Neural crest cell (in vitro differentiated cells): ENCODE measurements around the gene CCDC92. TPM values are rescaled to one million over a fixed set of nuclear protein-coding genes. Genes with fewer than 3 reads are reported as not detected.

Experiments used
- DNase-seq: peaks from one replicate; pipeline ENCODE4 v3.0.0; 2021; ENCODE audit warnings: low read depth, mixed read lengths, low spot score
- H3K27ac Mint-ChIP-seq: one replicate; pipeline ENCODE4 v1.8.0; 2021; ENCODE audit warnings: mild to moderate bottlenecking, mixed read lengths; ENCODE audit not compliant: unreplicated experiment
- H3K27me3 Mint-ChIP-seq: 2 replicates; pipeline ENCODE4 v1.8.0; 2021; ENCODE audit warnings: low read depth, mild to moderate bottlenecking, mixed read lengths
- H3K36me3 Mint-ChIP-seq: 2 replicates; pipeline ENCODE4 v1.8.0; 2021; ENCODE audit warnings: low read depth, mild to moderate bottlenecking, mixed read lengths
- H3K4me1 Mint-ChIP-seq: 2 replicates; pipeline ENCODE4 v1.8.0; 2021; ENCODE audit warnings: mixed read lengths
- H3K4me3 Mint-ChIP-seq: one replicate; pipeline ENCODE4 v1.8.0; 2021; ENCODE audit warnings: mild to moderate bottlenecking, mixed read lengths
- H3K9me3 Mint-ChIP-seq: 2 replicates; pipeline ENCODE4 v1.8.0; 2021; ENCODE audit warnings: mixed read lengths
- CTCF ChIP-seq: fragments of 200-600 bp; sonication (generic); conservative IDR thresholded peaks from 2 replicates; pipeline ENCODE4 v1.5.0; 2021; ENCODE audit warnings: antibody characterized with exemption, mild to moderate bottlenecking
- total RNA-seq: library from RNA; stranded (reverse); gene quantifications from 2 replicates; pipeline ENCODE4 v1.2.1, GENCODE V29; 2021

CCDC92 gene
- total RNA-seq, 1 donor from 2014 or later: 33.5 TPM

GRCh38 chr12:124018539-124018938, 45.9 kb upstream of the CCDC92 start:
- Mint-ChIP-seq H3K9me3 (no peaks in the 10 kb centered on the region), H3K27ac (no peak overlapping the region), H3K4me3 (no peak overlapping the region), H3K4me1 (peaks cover 16% of the 10 kb centered on the region), H3K27me3 (no peaks in the 10 kb centered on the region), H3K36me3 (peaks cover 3% of the 10 kb centered on the region)
- no peak for DNase-seq
- no peak for TF ChIP-seq CTCF

- H3K4me1 Mint-ChIP-seq: peaks cover 16% of the 10 kb centered on the region
- no peak for TF ChIP-seq CTCF
- no peak overlapping the region for H3K27ac Mint-ChIP-seq
- no peaks in the 10 kb centered on the region for H3K27me3 Mint-ChIP-seq
- no peaks in the 10 kb centered on the region for H3K9me3 Mint-ChIP-seq
- H3K36me3 Mint-ChIP-seq: peaks cover 15% of the 10 kb centered on the region
- H3K4me3 Mint-ChIP-seq: no peak overlapping the region
- no peak for DNase-seq
Observed at GRCh38 chr12:124017064-124017463, 44.4 kb upstream of the CCDC92 start.

- DNase-seq: no peak
- H3K9me3 Mint-ChIP-seq: no peaks in the 10 kb centered on the region
- no peaks in the 10 kb centered on the region for H3K27me3 Mint-ChIP-seq
- no peak overlapping the region for H3K27ac Mint-ChIP-seq
- peaks cover 17% of the 10 kb centered on the region for H3K36me3 Mint-ChIP-seq
- no peak overlapping the region for H3K4me3 Mint-ChIP-seq
- peaks cover 11% of the 10 kb centered on the region for H3K4me1 Mint-ChIP-seq
- TF ChIP-seq CTCF: no peak
Observed at GRCh38 chr12:124015494-124016461, 43.1 kb upstream of the CCDC92 start.

GRCh38 chr12:124013073-124013472, 40.4 kb upstream of the CCDC92 start:
- no peak for TF ChIP-seq CTCF
- no peak for DNase-seq
- Mint-ChIP-seq H3K36me3 (peaks cover 22% of the 10 kb centered on the region), H3K27ac (no peak overlapping the region), H3K4me3 (no peak overlapping the region), H3K9me3 (no peaks in the 10 kb centered on the region), H3K27me3 (no peaks in the 10 kb centered on the region), H3K4me1 (peaks cover 16% of the 10 kb centered on the region)

GRCh38 chr12:124011435-124012115, 38.9 kb upstream of the CCDC92 start:
- peaks cover 27% of the 10 kb centered on the region for H3K4me1 Mint-ChIP-seq
- no peak for DNase-seq
- no peak for TF ChIP-seq CTCF
- H3K4me3 Mint-ChIP-seq: no peak overlapping the region
- H3K36me3 Mint-ChIP-seq: peaks cover 22% of the 10 kb centered on the region
- H3K27ac Mint-ChIP-seq: no peak overlapping the region
- no peaks in the 10 kb centered on the region for H3K27me3 Mint-ChIP-seq
- no peaks in the 10 kb centered on the region for H3K9me3 Mint-ChIP-seq
